Measurements from ENCODE around the gene DCT. TPM values are rescaled to one million over a fixed set of nuclear protein-coding genes. Genes with fewer than 3 reads are reported as not detected.

The DCT gene
- total RNA-seq, result under 0.01 and 0.09 TPM in 2 replicates

GRCh38 chr13:94479616-94480015, at the start of gene DCT:
TSS of gene DCT (minus strand) at chr13:94479682. CDS start at chr13:94479255, 427 bp downstream.

Other genes with a start within 250 kb of the DCT start
- 10.1 and 12.7 TPM in 2 replicates for gene TGDS, start 116.5 kb upstream of the DCT start, total RNA-seq
- gene GPR180, start 122.2 kb upstream of the DCT start, total RNA-seq, result 8.5 and 8.7 TPM in 2 replicates
- gene SOX21, start 232.9 kb upstream of the DCT start, total RNA-seq, result not detected in 2 replicates